VCaP (cell line): ENCODE measurements around the gene SLC25A21.

Source experiments
- H3K27ac ChIP-seq: fragments of 450-650 bp; 2 replicates; pipeline ENCODE4 v1.5.1; 2017
- CTCF ChIP-seq: fragments of 450-650 bp; conservative IDR thresholded peaks from 2 replicates; pipeline ENCODE4 v1.5.1; 2017; ENCODE audit warnings: mild to moderate bottlenecking, moderate library complexity

Gene SLC25A21

GRCh38 chr14:36654794-36655381 is 517.5 kb downstream of the SLC25A21 start:
- TF ChIP-seq CTCF = no peak
- H3K27ac ChIP-seq = no peak overlapping the region

- TF ChIP-seq CTCF = no peak
- H3K27ac ChIP-seq = no peak overlapping the region
These were observed 518.2 kb downstream of the SLC25A21 start for GRCh38 chr14:36653962-36654793.

- H3K27ac ChIP-seq = no peak overlapping the region
- TF ChIP-seq CTCF = no peak
These were observed 519.0 kb downstream of the SLC25A21 start for GRCh38 chr14:36653413-36653812.

GRCh38 chr14:36652542-36653201 is 519.7 kb downstream of the SLC25A21 start:
- no peak for TF ChIP-seq CTCF
- no peak overlapping the region for H3K27ac ChIP-seq

- TF ChIP-seq CTCF = no peak
- H3K27ac ChIP-seq = no peak overlapping the region
These were observed 522.3 kb downstream of the SLC25A21 start for GRCh38 chr14:36649872-36650650.

GRCh38 chr14:36647824-36648753 is 524.3 kb downstream of the SLC25A21 start:
- TF ChIP-seq CTCF = peak; percentile 82
- H3K27ac ChIP-seq = peak overlapping the region; percentile 48; the same call in 1 of the 2 replicates
